Measurements from ENCODE around the gene ZNF396.

ZNF396 gene

DNA sequence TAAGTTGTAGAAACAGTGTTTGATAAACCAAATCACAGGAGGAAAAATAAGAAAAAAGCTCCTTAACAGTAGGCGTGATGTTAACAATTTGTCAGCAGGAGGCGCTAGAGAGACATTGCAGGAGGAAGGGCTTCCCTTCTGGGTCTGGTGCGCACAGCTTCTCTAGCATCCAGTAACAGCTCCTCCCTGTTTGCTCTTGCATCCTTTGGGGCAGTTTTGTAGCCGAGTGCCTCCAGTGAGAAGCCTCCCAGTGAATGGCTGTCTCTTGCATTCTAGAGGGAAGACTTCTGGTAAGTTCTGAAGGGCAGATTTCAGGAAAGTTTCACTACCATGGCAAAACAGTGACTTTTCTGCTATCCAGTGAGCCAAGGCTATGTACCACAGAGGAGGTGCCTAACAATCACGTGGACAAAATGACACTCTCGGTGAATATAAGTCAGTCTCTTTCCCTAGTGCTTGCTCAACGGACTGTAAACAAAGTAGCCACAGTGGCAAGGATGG is 9.5 kb upstream of the ZNF396 start:
- peak in 1 of 3 experiments; percentile 27 for DNase-seq (ENCODE audit: low read depth in 2 of 3, low spot score in 2 of 3)

DNA sequence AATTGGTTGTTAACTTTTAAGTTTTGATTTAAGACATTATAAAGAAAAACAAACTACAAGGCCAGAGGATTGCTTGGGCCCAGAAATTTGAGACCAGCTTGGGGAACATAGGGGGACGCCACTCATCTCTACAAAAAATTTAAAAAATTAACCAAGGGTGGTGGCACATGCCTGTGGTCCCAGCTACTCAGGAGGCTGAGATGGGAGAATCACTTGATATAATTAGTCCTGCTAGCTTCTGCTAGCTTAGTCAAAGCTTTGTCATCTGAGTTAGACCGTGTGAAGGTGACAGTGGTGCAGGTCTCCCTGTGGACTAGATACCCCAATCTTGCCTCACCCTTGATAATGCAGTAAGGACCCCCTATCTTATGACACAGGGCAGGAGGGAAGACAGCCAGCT is 6.0 kb upstream of the ZNF396 start:
- DNase-seq (ENCODE audit: low read depth in 2 of 3, low spot score in 2 of 3) = no peak

DNA sequence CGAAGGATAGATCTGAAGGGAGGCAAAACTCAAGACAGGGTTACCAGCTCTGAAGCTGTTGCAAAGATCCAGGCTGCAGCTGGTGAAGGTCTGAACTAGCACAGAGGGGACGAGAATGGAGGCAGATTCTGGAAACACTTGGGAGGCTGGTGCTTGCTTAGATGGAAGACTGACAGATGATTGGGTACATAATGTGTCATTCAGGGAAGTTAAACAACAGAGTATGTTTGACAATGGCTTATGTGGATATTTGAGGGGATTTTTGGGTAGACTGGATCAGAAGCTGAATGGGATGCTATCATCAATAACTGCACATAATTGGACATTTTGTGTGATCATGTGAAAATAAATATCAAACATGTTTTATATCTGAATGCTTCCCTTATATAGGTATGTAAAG is 2.3 kb upstream of the ZNF396 start:
- DNase-seq (ENCODE audit: low read depth in 2 of 3, low spot score in 2 of 3) = no peak

DNA sequence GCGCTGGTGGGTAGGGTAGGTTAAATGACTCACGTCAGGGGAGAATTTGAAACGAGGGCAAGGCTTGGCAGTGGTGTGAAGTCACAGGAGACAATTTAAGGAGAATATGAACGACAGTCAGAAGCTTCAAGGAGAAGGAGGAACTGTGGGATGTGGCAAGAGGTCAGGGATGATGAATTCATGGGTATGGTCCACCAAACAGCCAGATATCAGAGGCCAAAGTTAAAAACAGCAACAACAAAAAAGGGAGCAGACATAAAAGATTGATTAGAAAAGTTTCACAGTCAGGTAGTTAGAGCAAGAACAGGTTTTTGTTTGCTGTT is 1.4 kb upstream of the ZNF396 start:
- DNase-seq (ENCODE audit: low read depth in 2 of 3, low spot score in 2 of 3) = no peak

DNA sequence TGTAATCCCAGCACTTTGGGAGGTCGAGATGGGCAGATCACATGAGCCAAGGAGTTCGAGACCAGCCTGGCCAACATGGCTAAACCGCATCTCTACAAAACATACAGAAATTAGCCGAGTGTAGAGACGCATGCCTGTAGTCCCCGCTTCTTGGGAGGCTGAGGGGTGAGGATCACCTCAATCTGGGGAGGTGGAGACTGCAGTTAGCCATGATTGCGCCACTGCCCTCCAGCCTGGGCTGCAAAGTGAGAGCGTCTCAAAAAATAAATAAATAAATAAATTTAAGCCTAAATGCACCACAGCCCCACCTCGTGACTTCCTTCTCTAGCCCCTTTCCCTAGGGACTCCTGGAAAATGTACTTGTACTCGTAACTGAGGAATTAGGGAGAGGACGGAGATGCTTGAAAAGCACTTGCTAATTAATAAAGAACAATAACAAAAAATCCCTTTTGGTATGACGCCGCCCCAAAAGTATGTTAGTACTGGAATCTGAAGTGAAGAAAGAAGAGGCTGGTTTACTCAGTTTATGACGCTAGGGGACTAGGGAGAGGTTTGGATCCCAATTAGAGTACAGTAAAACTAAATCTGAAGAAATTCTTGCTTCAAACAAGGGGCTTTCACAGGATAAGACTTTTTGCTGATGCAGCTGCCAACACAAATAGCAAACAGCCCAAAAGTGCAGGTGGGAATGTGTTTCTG is 887 bp upstream of the ZNF396 start:
- DNase-seq (ENCODE audit: low read depth in 2 of 3, low spot score in 2 of 3) = no peak

DNA sequence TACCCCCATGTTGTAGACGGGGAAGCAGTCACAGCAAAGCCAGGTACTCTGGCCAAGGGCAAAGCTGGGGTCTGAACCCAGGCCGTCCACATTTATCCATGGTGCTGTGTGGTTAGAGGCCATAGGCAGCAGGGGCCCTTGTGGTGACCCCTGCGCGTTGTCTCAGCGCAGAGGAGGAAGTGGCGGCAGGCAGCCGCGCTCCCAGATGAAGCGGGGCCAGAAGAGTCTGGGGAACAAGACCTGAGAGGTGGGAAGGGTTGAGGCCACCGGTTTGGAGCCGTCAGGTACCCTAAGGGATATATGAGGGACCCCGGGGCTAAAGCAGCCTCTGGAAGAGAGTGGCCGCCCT is 770 bp downstream of the ZNF396 start:
- DNase-seq (ENCODE audit: low read depth in 2 of 3, low spot score in 2 of 3) = no peak

DNA sequence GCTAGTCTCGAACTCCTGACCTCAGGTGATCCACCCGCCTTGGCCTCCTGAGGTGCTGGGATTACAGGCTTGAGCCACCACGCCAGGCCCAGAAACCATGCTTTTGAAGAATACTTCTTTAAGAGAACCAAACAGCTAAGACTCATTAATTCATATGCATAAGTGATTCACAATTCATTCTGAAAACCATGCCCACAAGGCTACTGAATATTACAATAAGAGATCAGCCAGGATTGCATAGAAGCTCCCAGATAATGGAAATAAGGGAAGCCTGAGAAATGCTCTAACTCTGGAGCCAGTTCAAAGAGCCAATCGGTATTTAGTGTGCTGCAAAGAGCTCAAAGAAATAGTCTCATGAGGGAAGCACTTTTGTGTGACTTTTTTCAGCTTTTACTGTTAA is 2.4 kb downstream of the ZNF396 start:
- no peak for DNase-seq (ENCODE audit: low read depth in 2 of 3, low spot score in 2 of 3)

DNA sequence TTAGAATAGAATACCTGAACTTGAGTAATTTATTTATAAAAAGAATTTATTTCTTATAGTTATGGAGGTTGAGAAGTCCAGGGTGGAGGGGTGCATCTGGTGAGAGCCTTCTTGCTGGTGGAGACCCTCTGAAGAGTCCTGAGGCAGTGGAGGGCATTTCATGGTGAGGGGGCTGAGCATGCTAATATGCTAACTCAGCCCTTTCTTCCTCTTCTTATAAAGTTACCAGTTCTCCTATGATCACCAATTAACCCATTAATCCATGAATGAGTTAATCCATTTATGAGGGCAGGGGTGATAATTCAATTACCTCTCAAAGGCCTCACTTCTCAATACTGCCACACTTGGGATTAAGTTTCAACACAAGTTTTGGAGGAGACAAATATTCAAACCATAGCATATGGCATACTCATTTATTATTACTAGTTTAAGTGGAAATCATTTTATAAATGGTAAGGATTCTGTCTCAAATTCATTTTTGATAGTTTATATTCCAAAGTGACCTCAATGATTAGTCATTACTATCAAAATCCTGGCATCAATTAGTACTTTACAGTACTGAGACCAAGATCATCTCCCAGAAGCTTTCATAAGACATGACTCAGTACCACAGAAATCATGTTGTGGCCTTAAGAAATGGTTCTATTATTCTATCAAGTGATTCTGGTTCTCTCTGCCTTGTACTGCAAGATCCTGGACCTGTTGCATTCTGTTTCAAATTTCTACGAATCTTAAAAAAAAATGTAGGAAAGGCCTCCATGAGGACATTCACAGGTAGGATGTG is 5.5 kb downstream of the ZNF396 start:
- no peak for DNase-seq (ENCODE audit: low read depth in 2 of 3, low spot score in 2 of 3)

DNA sequence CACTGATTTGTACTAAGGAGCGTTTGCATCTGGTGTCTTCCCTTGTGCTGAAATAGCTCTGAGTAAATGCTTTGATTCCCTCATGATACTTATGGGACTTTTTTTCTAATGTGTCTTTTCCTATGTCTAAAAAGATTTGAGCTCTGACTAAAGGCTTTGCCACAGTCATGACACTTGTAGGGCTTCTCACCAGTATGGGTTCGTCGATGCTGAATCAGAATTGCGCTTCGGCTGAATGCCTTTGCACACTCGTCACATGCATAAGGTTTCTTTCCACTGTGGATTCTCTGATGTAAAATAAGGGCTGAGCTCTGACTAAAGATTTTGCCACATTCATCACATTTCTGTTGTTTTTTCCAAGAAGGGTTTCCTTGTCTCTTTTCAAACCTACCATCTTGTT is 8.0 kb downstream of the ZNF396 start:
- DNase-seq (ENCODE audit: low read depth in 2 of 3, low spot score in 2 of 3) = no peak

DNA sequence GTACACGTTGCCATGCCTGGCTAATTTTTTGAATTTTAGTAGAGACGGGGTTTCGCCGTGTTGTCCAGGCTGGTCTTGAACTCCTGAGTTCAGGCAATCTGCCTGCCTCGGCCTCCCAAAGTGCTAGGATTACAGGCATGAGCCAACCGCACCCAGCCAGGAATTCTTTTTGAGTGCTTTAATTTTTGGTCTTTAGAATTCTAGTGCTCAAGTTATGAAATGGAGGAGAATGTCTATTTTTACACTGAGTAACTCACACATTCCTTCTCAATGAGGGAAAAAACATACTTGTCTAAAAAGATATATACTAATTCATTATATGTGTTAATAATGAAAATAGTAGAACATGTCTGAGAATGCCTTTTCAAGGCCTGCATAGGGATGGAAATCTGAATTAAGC is 8.5 kb downstream of the ZNF396 start:
- no peak for DNase-seq (ENCODE audit: low read depth in 2 of 3, low spot score in 2 of 3)

DNA sequence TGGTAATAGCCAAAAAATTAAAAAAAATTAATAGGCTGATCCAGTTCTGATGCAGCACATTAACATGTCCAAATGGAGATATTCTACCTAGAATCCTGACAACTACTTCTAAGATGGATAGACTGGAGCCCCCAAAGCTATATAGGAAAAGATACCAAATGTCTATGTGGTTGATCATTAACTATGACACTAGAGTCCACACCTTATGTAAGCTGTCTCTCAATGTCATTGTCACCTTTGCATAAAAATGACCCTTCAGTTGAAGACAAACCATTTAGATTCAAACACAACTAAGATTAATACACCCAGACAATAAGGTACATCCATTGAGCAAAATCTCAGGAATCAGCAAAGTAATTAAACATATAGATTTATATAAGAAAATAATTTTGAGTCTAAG is 14.6 kb downstream of the ZNF396 start:
- DNase-seq (ENCODE audit: low read depth in 2 of 3, low spot score in 2 of 3) = no peak

DNA sequence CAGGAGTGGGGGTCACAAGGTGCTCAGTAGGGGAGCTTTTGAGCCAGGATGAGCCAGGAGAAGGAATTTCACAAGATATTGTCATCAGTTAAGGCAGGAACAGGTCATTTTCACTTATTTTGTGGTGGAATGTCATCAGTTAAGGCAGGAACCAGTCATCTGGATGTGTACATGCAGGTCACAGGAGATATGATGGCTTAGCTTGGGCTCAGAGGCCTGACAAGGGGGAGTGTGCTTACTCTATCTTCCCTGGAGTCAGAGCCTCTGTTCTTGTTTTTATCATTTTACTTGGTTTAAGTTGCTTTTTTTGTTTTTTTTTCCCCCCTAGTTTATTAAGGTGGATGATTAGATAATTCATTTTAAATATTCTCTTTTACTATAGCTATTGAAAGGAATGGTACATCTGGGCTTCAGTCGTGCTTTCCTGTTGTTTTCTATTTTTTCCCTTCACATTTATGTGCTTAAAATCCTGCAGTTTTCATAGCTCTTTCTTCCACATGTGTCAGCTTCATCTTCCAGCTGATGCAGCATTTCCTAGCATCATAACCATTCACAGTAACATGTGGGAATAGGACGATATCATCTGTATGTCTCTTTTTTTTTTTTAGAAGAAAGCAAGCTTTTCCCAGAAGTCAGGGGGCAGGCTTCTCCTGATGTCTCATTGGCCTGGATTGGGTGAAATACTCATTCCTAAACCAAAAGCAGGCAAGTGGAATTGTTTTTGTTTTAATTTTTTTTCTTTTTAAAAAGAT is 15.4 kb downstream of the ZNF396 start:
- DNase-seq (ENCODE audit: low read depth in 2 of 3, low spot score in 2 of 3) = no peak

DNA sequence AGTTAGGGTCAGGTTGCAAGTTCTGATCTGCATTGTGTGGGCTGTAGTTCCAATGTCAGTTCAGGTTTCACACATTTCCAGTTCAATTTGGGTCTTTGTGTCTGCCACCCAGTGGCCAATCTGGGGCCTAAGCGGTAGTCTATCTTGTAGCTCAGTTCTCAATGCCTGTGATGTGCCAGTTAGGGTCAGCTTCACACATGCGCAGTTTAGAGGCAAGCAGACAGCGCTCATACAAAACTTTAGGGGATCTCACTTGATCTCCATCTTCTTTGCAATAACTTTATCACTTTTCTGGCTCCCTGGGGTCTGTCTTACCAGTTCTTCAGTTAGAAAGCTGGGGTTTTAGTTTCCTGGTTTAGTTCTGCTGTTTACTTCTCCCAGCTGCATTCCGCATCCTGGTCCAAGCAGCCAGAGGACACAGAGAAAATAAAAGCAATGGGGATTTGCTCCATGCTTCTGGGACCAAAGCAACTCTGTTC is 22.0 kb downstream of the ZNF396 start:
- DNase-seq (ENCODE audit: low read depth in 2 of 3, low spot score in 2 of 3) = peak in 1 of 3 experiments; percentile 26

DNA sequence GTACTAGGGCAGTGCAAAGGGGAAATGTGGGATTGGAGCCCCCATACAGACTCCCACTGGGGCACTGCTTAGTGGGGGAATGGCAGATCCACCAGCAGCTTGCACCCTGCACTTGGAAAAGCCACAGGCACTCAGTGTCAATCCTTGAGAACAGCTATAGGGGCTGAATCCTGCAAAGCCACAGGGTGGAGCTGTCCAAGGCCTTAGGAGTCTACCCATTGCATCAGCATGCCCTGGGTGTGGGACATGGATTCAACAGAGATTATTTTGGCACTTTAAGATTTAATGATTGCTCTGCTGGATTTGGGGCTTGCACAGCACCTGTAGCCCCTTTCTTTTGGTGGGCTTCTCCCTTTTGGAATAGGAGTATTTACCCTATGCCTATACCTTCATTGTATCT is 24.4 kb downstream of the ZNF396 start:
- no peak for DNase-seq (ENCODE audit: low read depth in 2 of 3, low spot score in 2 of 3)

DNA sequence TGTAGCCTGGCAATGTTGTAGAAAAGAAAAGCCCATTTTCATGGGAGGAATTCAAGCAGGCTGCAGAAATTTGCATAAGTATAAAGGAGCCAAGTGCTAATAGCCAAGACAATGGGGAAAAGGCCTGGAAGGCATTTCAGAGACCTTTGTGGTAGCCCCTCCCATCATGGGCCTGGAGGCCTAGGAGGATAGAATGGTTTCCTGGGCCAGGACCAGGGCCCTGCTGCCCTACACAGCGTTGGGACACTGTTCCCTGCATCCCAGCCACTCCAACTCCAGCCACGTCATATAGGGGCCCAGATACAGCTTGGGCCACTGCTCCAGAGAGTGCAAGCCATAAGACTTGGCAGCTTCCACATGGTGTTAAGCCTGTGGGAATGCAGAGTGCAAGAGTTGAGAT is 24.9 kb downstream of the ZNF396 start:
- no peak for DNase-seq (ENCODE audit: low read depth in 2 of 3, low spot score in 2 of 3)

DNA sequence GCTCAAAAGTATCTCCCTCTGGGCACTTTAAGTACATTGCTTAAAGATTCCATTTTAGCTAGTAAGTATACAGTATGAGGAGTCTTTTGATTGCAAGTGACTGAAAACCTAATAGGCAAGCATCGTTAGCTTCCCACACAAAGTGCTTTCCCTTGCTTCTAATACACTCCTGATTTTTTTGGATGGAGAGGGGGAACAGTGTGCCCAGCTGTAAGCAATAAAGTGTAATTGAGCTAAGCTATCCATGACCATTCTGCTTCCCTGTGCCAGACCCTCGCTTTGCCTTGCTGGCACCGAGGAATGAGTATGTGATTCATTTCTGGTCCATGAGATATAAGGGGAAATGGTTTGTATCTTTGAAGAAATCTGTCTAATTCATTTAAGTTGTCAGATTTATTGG is 29.1 kb downstream of the ZNF396 start:
- DNase-seq (ENCODE audit: low read depth in 2 of 3, low spot score in 2 of 3) = no peak

DNA sequence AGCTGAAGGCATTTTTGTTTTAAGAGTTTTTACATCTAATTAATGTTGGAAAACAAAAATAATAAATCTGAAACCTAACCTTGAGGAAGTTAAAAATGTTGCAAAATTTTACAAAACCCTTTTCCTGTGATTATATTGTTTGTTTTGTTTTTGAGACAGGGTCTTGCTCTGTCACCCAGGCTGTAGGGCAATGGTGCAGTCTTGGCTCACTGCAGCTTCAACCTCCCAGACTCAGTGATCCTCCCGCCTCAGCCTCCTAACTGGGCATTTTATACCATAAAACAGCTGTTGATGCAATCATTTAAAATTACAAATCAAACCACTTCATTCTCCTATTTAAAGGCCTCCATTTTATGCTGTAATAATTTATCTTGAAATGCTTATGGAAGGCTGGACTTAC is 31.2 kb downstream of the ZNF396 start:
- DNase-seq (ENCODE audit: low read depth in 2 of 3, low spot score in 2 of 3) = no peak

DNA sequence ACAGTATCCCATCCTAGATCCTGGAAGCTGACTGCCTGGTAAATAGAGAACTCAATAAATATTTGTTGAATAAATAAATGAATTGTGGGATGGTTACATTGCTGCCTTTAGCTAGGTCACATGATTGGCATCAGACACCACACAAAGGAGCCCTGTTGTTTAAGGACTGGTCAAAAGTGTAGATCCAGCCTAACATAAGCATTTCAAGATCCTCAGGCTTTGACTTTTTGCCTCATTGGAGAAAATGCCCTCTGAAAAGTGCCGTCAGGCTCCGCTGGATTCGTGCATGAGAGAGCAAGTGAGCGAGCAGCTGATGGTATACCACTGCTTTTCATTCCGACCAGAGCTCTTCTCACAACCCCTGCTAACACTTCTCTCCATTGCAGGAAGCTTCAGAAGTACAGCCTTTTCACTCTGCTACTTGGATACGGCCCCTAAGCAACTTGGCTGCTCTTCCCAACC is 31.6 kb downstream of the ZNF396 start:
- DNase-seq (ENCODE audit: low read depth in 2 of 3, low spot score in 2 of 3) = no peak

DNA sequence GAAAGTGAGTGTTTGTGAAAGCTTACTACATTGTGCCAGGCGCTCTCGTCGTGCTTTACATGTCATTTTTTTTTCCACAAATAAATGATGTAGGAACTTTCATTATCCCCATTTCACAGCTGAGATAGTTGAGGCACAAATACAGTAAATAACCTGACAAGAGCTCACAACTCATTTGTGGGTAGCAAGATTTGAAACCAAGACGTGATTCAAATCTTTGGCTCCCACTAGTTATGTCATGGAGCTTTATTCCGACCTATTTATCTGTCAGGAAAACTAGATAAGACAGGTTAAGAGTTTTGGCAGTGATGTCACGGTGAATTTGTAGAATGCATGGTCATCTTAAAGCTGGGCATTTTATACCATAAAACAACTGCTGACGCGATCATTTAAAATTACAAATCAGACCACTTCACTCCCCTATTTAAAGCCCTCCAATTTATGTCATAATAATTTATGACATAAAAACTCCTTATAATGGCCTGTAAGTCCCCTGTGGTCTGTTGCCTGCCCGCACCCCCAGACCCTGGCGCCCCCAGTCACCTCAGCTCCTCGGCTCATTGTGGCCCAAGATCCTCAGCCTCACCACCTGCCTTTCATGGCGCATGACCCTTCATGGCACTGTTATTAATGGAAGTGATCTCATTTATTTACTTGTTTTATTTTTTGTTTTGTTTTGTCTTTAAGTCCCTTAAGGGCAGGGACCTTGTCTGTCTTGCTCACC is 32.2 kb downstream of the ZNF396 start:
- DNase-seq (ENCODE audit: low read depth in 2 of 3, low spot score in 2 of 3) = no peak

DNA sequence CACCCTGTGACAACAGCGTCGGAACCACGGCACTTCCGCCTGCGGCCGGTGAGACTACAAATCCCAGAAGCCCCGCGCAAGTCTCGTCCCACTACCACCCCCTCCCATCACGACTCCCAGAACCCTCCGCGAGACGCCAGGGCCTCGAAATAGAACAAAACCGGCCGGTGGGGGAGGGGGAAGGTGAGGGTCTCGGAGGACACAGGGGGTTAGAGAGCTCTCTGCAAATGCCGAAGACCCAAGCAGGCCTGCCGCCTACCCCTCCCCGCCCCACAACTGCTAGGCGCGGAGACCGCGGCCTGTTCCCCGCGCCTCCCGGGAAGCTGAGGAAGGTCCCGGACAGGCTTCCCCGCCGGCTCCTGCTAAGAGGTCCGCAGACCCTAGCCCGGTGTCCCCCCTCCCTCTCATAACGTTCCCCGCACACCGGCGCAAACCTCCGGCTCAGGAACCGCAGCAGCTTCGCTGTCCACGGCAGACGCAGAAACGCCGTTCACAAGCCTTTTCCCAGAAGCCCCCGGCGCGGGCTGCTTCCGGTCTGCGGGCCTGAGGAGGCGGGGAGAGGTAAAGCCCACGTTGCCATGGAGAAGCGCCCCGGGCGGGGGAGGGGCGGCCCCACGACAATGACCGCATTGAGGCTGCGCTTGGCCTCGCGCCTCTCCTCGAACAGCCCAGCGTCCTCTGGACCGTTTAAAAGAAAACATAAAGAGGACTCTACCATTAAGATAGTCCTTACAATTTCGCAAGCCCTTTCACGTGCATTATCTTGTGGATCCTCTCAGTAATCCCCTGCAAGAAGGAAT is 33.0 kb downstream of the ZNF396 start, which contains the start of gene ZNF24:
Gene ZNF24, minus strand, starts transcription at position 485 of the 800 bp plus-strand sequence. CDS start 3,770 bp downstream, outside the sequence.
- peak; percentile 84 to 91 (median 87) for DNase-seq (ENCODE audit: low read depth in 2 of 3, low spot score in 2 of 3)
